HepG2 (cell line): ENCODE results near the gene FAM110A. TPM values are rescaled to one million over a fixed set of nuclear protein-coding genes. Genes with fewer than 3 reads are reported as not detected.
A peak's percentile ranks its signal among the peaks of the same experiment; 100 is the strongest.

ENCODE experiments used
- EP300 ChIP-seq, 3 experiments: sonication (generic) in 1 of 3; formaldehyde crosslinking in 1 of 3; IDR thresholded peaks; 2 replicates each; pipeline versions ENCODE4 v1.5.1 to v1.6.1; 2011 to 2020; ENCODE audit warnings: low read depth in 2 of 3, low read length in 2 of 3, borderline replicate concordance in 1 of 3, improper control_type of control experiment in 1 of 3, mild to moderate bottlenecking in 1 of 3, missing genetic modification reagents in 1 of 3, moderate library complexity in 1 of 3
- FIP1L1 ChIP-seq: fragments of 200-400 bp; formaldehyde crosslinking; IDR thresholded peaks from 2 replicates; pipeline ENCODE4 v1.6.1; 2018; ENCODE audit warnings: low read depth, mild to moderate bottlenecking, low read length, moderate library complexity, borderline replicate concordance; ENCODE audit not compliant: insufficient read depth
- FOSL1 ChIP-seq: sonication (generic); formaldehyde crosslinking; IDR thresholded peaks from 2 replicates; pipeline ENCODE4 v1.9.0; 2021; ENCODE audit warnings: missing genetic modification reagents, borderline replicate concordance
- MIER3 ChIP-seq: IDR thresholded peaks from 2 replicates; pipeline ENCODE4 v1.6.1; 2016; ENCODE audit warnings: missing compliant biosample characterization, borderline replicate concordance
- SIN3B ChIP-seq: fragments of 150-350 bp; IDR thresholded peaks from 2 replicates; pipeline ENCODE4 v1.6.1; 2014; ENCODE audit warnings: low read length
- ZFP82 ChIP-seq: sonication (generic); formaldehyde crosslinking; IDR thresholded peaks from 2 replicates; pipeline ENCODE4 v1.5.1; 2020; ENCODE audit warnings: mild to moderate bottlenecking, missing genetic modification reagents, borderline replicate concordance
- ZNF335 ChIP-seq: sonication (generic); formaldehyde crosslinking; IDR thresholded peaks from 2 replicates; pipeline ENCODE4 v1.4.0; 2020; ENCODE audit warnings: missing genetic modification reagents
- ZNF75D ChIP-seq: sonication (generic); formaldehyde crosslinking; IDR thresholded peaks from 2 replicates; pipeline ENCODE4 v1.8.1; 2023; ENCODE audit warnings: missing genetic modification reagents, mild to moderate bottlenecking, borderline replicate concordance
- ZNF766 ChIP-seq: sonication (generic); formaldehyde crosslinking; IDR thresholded peaks from 2 replicates; pipeline ENCODE4 v1.5.0; 2020; ENCODE audit warnings: missing genetic modification reagents, borderline replicate concordance
- ZNF879 ChIP-seq: sonication (generic); formaldehyde crosslinking; IDR thresholded peaks from 2 replicates; pipeline ENCODE4 v1.8.1; 2023; ENCODE audit warnings: missing genetic modification reagents
- polyA plus RNA-seq, 8 experiments: library from polyadenylated mRNA; depleted of rRNA in 3 of 8; stranded (reverse) in 7 of 8; unstranded in 1 of 8; fragments of >200 nt; fragmentation: Illumina TruSeq in 4 of 8; extraction: Trizol in 4 of 8; gene quantifications; 2 replicates each; pipeline versions ENCODE4 v1.2.1 to v1.2.3, GENCODE V29; 2011 to 2016; ENCODE audit warnings: low read depth in 4 of 8, missing spikeins in 1 of 8, mixed read lengths in 1 of 8; ENCODE audit not compliant: insufficient read depth in 1 of 8
- total RNA-seq, 5 experiments: library from RNA; depleted of rRNA; stranded (reverse); fragments of >200 nt; fragmentation: Illumina TruSeq; extraction: Trizol; gene quantifications; 2 replicates each; pipeline ENCODE4 v1.2.3, GENCODE V29; 2016; ENCODE audit warnings: low read depth in 1 of 5
- TF ChIP-seq, protein P1 (sequence below): sonication (generic); formaldehyde crosslinking; IDR thresholded peaks from 2 replicates; pipeline ENCODE4 v1.4.0; 2020; ENCODE audit warnings: mild to moderate bottlenecking, missing genetic modification reagents, borderline replicate concordance
- TF ChIP-seq, protein P2 (sequence below): IDR thresholded peaks from 2 replicates; pipeline ENCODE4 v1.6.1; 2016; ENCODE audit warnings: missing biosample characterization, missing genetic modification reagents, low read depth
- TF ChIP-seq, protein P3 (sequence below): sonication (generic); formaldehyde crosslinking; IDR thresholded peaks from 2 replicates; pipeline ENCODE4 v1.4.0; 2020; ENCODE audit warnings: missing genetic modification reagents, mild to moderate bottlenecking, borderline replicate concordance
- TF ChIP-seq, protein P4 (sequence below): sonication (generic); formaldehyde crosslinking; IDR thresholded peaks from 2 replicates; pipeline ENCODE4 v1.4.0; 2020; ENCODE audit warnings: missing genetic modification reagents
- TF ChIP-seq, protein P5 (sequence below): IDR thresholded peaks from 2 replicates; pipeline ENCODE4 v1.6.1; 2012; ENCODE audit warnings: inconsistent platforms

The FAM110A gene
- total and polyA plus RNA-seq, 2 of the 13 experiments (the other 11 are each of a cell fraction or from before 2014, with no cell fraction given) = 1.9 TPM

DNA sequence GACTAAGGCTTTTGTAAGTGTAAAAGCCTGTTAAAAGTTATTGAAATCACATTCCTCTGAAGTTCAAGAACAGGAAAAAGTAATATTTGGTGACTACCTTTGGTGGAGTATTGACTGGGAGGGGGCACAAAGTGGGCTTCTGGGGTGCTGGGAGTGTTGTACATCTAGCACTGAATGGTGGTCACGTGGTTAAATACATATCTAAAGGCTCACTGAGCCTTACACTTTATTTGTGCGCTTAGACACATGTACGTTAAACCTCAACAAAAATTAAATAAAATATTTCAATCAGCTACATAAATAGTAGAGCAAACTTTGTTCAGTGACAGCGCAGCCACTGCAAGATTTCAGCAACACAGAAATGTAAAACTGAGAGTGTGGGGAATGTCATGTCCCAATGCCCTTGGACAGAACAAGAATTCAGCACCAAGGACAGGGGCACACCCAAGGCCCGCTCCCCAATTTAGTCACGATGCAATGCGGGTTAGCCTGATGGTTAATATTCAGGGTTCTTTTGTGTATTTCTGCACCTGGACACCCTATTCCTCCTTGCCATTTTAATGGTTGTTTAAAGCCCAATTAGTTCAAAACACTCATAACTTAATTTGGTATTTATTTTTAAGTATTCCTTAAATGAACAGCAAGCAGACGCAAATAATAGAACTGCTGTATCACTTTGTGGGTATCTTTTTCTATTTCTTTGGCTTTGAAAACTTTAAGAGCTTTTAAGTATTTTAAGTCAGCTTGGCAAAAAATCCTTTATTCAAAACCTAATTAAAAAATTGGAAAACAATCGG, 45.2 kb downstream of the FAM110A start (continued):
- TF ChIP-seq, protein P1, sequence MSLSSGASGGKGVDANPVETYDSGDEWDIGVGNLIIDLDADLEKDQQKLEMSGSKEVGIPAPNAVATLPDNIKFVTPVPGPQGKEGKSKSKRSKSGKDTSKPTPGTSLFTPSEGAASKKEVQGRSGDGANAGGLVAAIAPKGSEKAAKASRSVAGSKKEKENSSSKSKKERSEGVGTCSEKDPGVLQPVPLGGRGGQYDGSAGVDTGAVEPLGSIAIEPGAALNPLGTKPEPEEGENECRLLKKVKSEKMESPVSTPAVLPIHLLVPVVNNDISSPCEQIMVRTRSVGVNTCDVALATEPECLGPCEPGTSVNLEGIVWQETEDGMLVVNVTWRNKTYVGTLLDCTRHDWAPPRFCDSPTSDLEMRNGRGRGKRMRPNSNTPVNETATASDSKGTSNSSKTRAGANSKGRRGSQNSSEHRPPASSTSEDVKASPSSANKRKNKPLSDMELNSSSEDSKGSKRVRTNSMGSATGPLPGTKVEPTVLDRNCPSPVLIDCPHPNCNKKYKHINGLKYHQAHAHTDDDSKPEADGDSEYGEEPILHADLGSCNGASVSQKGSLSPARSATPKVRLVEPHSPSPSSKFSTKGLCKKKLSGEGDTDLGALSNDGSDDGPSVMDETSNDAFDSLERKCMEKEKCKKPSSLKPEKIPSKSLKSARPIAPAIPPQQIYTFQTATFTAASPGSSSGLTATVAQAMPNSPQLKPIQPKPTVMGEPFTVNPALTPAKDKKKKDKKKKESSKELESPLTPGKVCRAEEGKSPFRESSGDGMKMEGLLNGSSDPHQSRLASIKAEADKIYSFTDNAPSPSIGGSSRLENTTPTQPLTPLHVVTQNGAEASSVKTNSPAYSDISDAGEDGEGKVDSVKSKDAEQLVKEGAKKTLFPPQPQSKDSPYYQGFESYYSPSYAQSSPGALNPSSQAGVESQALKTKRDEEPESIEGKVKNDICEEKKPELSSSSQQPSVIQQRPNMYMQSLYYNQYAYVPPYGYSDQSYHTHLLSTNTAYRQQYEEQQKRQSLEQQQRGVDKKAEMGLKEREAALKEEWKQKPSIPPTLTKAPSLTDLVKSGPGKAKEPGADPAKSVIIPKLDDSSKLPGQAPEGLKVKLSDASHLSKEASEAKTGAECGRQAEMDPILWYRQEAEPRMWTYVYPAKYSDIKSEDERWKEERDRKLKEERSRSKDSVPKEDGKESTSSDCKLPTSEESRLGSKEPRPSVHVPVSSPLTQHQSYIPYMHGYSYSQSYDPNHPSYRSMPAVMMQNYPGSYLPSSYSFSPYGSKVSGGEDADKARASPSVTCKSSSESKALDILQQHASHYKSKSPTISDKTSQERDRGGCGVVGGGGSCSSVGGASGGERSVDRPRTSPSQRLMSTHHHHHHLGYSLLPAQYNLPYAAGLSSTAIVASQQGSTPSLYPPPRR (CRISPR knock-in tag) = no peak
- peak; percentile 31; the same call in 1 of the 2 replicates for TF ChIP-seq FOSL1
- TF ChIP-seq, protein P2, sequence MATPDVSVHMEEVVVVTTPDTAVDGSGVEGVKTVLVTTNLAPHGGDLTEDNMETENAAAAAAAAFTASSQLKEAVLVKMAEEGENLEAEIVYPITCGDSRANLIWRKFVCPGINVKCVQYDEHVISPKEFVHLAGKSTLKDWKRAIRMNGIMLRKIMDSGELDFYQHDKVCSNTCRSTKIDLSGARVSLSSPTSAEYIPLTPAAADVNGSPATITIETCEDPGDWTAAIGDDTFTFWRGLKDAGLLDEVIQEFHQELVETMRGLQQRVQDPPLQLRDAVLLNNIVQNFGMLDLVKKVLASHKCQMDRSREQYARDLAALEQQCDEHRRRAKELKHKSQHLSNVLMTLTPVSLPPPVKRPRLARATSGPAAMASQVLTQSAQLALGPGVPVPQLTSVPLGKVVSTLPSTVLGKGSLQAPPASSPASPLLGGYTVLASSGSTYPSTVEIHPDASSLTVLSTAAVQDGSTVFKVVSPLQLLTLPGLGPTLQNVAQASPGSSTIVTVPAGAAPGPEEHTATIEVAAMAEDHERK (CRISPR knock-in tag) = no peak
- 0 out of 2 replicates have a peak, but pooled peaks have one; percentile 52 for TF ChIP-seq ZNF766 (CRISPR knock-in tag)
- TF ChIP-seq, protein P3, sequence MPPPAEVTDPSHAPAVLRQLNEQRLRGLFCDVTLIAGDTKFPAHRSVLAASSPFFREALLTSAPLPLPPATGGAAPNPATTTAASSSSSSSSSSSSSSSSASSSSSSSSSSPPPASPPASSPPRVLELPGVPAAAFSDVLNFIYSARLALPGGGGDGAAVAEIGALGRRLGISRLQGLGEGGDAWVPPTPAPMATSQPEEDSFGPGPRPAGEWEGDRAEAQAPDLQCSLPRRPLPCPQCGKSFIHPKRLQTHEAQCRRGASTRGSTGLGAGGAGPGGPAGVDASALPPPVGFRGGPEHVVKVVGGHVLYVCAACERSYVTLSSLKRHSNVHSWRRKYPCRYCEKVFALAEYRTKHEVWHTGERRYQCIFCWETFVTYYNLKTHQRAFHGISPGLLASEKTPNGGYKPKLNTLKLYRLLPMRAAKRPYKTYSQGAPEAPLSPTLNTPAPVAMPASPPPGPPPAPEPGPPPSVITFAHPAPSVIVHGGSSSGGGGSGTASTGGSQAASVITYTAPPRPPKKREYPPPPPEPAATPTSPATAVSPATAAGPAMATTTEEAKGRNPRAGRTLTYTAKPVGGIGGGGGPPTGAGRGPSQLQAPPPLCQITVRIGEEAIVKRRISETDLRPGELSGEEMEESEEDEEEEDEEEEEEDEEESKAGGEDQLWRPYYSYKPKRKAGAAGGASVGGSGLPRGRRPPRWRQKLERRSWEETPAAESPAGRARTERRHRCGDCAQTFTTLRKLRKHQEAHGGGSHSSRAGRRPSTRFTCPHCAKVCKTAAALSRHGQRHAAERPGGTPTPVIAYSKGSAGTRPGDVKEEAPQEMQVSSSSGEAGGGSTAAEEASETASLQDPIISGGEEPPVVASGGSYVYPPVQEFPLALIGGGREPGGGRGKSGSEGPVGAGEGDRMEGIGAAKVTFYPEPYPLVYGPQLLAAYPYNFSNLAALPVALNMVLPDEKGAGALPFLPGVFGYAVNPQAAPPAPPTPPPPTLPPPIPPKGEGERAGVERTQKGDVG (CRISPR knock-in tag) = no peak
- peak; percentile 68; the same call in 1 of the 2 replicates for TF ChIP-seq ZNF879
- peak; percentile 51; the same call in 1 of the 2 replicates for TF ChIP-seq ZNF335 (CRISPR knock-in tag)
- TF ChIP-seq MIER3 (CRISPR knock-in tag) = no peak
- no peak for TF ChIP-seq FIP1L1
- TF ChIP-seq ZNF75D (CRISPR knock-in tag) = 0 out of 2 replicates have a peak, but pooled peaks have one; percentile 52
- TF ChIP-seq SIN3B = no peak
- TF ChIP-seq, protein P4, sequence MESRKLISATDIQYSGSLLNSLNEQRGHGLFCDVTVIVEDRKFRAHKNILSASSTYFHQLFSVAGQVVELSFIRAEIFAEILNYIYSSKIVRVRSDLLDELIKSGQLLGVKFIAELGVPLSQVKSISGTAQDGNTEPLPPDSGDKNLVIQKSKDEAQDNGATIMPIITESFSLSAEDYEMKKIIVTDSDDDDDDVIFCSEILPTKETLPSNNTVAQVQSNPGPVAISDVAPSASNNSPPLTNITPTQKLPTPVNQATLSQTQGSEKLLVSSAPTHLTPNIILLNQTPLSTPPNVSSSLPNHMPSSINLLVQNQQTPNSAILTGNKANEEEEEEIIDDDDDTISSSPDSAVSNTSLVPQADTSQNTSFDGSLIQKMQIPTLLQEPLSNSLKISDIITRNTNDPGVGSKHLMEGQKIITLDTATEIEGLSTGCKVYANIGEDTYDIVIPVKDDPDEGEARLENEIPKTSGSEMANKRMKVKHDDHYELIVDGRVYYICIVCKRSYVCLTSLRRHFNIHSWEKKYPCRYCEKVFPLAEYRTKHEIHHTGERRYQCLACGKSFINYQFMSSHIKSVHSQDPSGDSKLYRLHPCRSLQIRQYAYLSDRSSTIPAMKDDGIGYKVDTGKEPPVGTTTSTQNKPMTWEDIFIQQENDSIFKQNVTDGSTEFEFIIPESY (CRISPR knock-in tag) = no peak
- TF ChIP-seq EP300 (IDR thresholded peaks at IDR 0.05; ENCODE audit: low read depth in 2 of 2, low read length in 2 of 2) = no peak
- TF ChIP-seq EP300 (CRISPR knock-in tag; IDR thresholded peaks at IDR 0.05; ENCODE audit: borderline replicate concordance) = no peak
- TF ChIP-seq ZFP82 = 0 out of 2 replicates have a peak, but pooled peaks have one; percentile 28
- TF ChIP-seq, protein P5, sequence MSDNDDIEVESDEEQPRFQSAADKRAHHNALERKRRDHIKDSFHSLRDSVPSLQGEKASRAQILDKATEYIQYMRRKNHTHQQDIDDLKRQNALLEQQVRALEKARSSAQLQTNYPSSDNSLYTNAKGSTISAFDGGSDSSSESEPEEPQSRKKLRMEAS = no peak
